ENCODE data around the gene PLAA.

The PLAA gene

GRCh38 chr9:26971721-26972120, 24.7 kb upstream of the PLAA start:
- no peak overlapping the region for H3K27ac ChIP-seq
- no peak for TF ChIP-seq CTCF (conservative IDR thresholded peaks at IDR 0.05)
- no peak for TF ChIP-seq ZFX (IDR thresholded peaks at IDR 0.05)

- peak overlapping the region; percentile 81 for H3K27ac ChIP-seq
- TF ChIP-seq ZFX (IDR thresholded peaks at IDR 0.05) (no peak), CTCF (conservative IDR thresholded peaks at IDR 0.05) (no peak)
These were observed 9.8 kb upstream of the PLAA start for GRCh38 chr9:26956860-26957233.

GRCh38 chr9:26955921-26956859, 9.1 kb upstream of the PLAA start, which contains the start of gene IFT74:
IFT74 (plus strand) TSS chr9:26956412; CDS start chr9:26961968, 5,556 bp downstream.
- peak within 1 kb of the TSS; percentile 81 for H3K27ac ChIP-seq
- TF ChIP-seq CTCF (conservative IDR thresholded peaks at IDR 0.05) = no peak
- TF ChIP-seq ZFX (IDR thresholded peaks at IDR 0.05) = peak; percentile 95

- TF ChIP-seq ZFX (IDR thresholded peaks at IDR 0.05) (no peak), CTCF (conservative IDR thresholded peaks at IDR 0.05) (no peak)
- H3K27ac ChIP-seq = peak overlapping the region; percentile 81; the same call in 1 of the 2 replicates
These were observed 8.3 kb upstream of the PLAA start for GRCh38 chr9:26955222-26955903.

GRCh38 chr9:26954050-26954508, 7.0 kb upstream of the PLAA start:
- TF ChIP-seq ZFX (IDR thresholded peaks at IDR 0.05) = no peak
- TF ChIP-seq CTCF (conservative IDR thresholded peaks at IDR 0.05) = no peak
- H3K27ac ChIP-seq = no peak overlapping the region

- TF ChIP-seq CTCF (conservative IDR thresholded peaks at IDR 0.05) (no peak), ZFX (IDR thresholded peaks at IDR 0.05) (no peak)
- H3K27ac ChIP-seq = no peak overlapping the region
These were observed 4.8 kb upstream of the PLAA start for GRCh38 chr9:26951794-26952193.

- no peak for TF ChIP-seq CTCF (conservative IDR thresholded peaks at IDR 0.05)
- TF ChIP-seq ZFX (IDR thresholded peaks at IDR 0.05) = no peak
- H3K27ac ChIP-seq = no peak overlapping the region
These were observed 3.5 kb upstream of the PLAA start for GRCh38 chr9:26950521-26950920.

All from C4-2B (cell line).